ENCODE data around the gene EFCAB8. TPM values are rescaled to one million over a fixed set of nuclear protein-coding genes. Genes with fewer than 3 reads are reported as not detected.
A peak's percentile ranks its signal among the peaks of the same experiment; 100 is the strongest.

The EFCAB8 gene
- total RNA-seq (2014; rRNA removed) (not detected in 2 replicates), Bru-seq, nascent RNA (percentile 32 among the genes with signal in this experiment), BruChase-seq, experiment 1, labeled RNA remaining after a 6-hour chase (percentile 30 among the genes with signal in this experiment), BruChase-seq, experiment 2, labeled RNA remaining after a 2-hour chase (percentile 31 among the genes with signal in this experiment)
- long read RNA-seq, result 0 reads

GRCh38 chr20:32858701-32859372 is at the start of gene EFCAB8:
Gene EFCAB8, plus strand, starts transcription at chr20:32858923. Its CDS starts 4,870 bp downstream, at chr20:32863793.
- no peaks in the 10 kb centered on the region for H3F3A ChIP-seq (ENCODE audit: low read length, unreplicated experiment)
- no peak for ATAC-seq
- no peaks in the 10 kb centered on the region for H3K27me3 ChIP-seq (ENCODE audit: low read length)
- no peaks in the 10 kb centered on the region for H4K20me1 ChIP-seq (ENCODE audit: low read length)
- no peak within 1 kb of the TSS for H3K9ac ChIP-seq (ENCODE audit: low read length)
- no peaks in the 10 kb centered on the region for H3K36me3 ChIP-seq (ENCODE audit: low read depth, low read length)
- POLR2A ChIA-PET (ENCODE audit: unreplicated experiment), result interaction anchor here (0.5 kb wide), 1 partner anchor 13 kb away, joined by 3 read pairs; no protein-coding TSS in a partner anchor
- DNase-seq, result no peak
- no peaks in the 10 kb centered on the region for H3K4me1 ChIP-seq (ENCODE audit: insufficient read depth, low read length)
- H3K4me2 ChIP-seq (ENCODE audit: low read length), result no peak within 1 kb of the TSS
- no peak within 1 kb of the TSS for H3K27ac ChIP-seq (ENCODE audit: low read length)
- H3K9me2 ChIP-seq (replicated peaks; ENCODE audit: low read length), result no peaks in the 10 kb centered on the region
- no TSS peak for BruUV-seq (replicated peaks)
- H3K9me3 ChIP-seq (ENCODE audit: low read length), result no peaks in the 10 kb centered on the region
- intact Hi-C loops (cut with micrococcal nuclease), result no loop called here
- CTCF ChIA-PET, result no interaction called here
- TF ChIP-seq CTCF (conservative IDR thresholded peaks at IDR 0.05; ENCODE audit: low read depth, low read length) (no peak), EZH2phosphoT487 (IDR thresholded peaks at IDR 0.05; ENCODE audit: borderline replicate concordance, low read length) (no peak), EZH2 (IDR thresholded peaks at IDR 0.05; ENCODE audit: low read length, unreplicated experiment) (no peak)
- H3K4me3 ChIP-seq (ENCODE audit: low read length), result no peak within 1 kb of the TSS
- no peak within 1 kb of the TSS for H2AFZ ChIP-seq (ENCODE audit: low read length)
- no peaks in the 10 kb centered on the region for H3K79me2 ChIP-seq (ENCODE audit: low read length)

GRCh38 chr20:32809907-32810306 is 48.8 kb upstream of the EFCAB8 start:
- H3K27ac ChIP-seq (ENCODE audit: low read length), result no peak overlapping the region
- DNase-seq (no peak), ATAC-seq (no peak)
- no peak overlapping the region for H2AFZ ChIP-seq (ENCODE audit: low read length)
- H3K9ac ChIP-seq (ENCODE audit: low read length), result no peak overlapping the region
- CTCF ChIA-PET, result no interaction called here
- H3K4me1 ChIP-seq (ENCODE audit: insufficient read depth, low read length), result no peaks in the 10 kb centered on the region
- H3K9me3 ChIP-seq (ENCODE audit: low read length), result no peaks in the 10 kb centered on the region
- POLR2A ChIA-PET (ENCODE audit: unreplicated experiment), result no interaction called here
- no peaks in the 10 kb centered on the region for H4K20me1 ChIP-seq (ENCODE audit: low read length)
- H3K79me2 ChIP-seq (ENCODE audit: low read length), result no peaks in the 10 kb centered on the region
- no peak overlapping the region for H3K4me3 ChIP-seq (ENCODE audit: low read length)
- H3K4me2 ChIP-seq (ENCODE audit: low read length), result no peak overlapping the region
- H3K36me3 ChIP-seq (ENCODE audit: low read depth, low read length), result no peaks in the 10 kb centered on the region
- H3K27me3 ChIP-seq (ENCODE audit: low read length), result no peaks in the 10 kb centered on the region
- TF ChIP-seq CTCF (conservative IDR thresholded peaks at IDR 0.05; ENCODE audit: low read depth, low read length), result no peak
- no peak for TF ChIP-seq EZH2phosphoT487 (IDR thresholded peaks at IDR 0.05; ENCODE audit: borderline replicate concordance, low read length)
- no peak for TF ChIP-seq EZH2 (IDR thresholded peaks at IDR 0.05; ENCODE audit: low read length, unreplicated experiment)
- H3F3A ChIP-seq (ENCODE audit: low read length, unreplicated experiment), result no peaks in the 10 kb centered on the region
- intact Hi-C loops (cut with micrococcal nuclease), result no loop called here
- H3K9me2 ChIP-seq (replicated peaks; ENCODE audit: low read length), result no peaks in the 10 kb centered on the region
- BruUV-seq (replicated peaks), result no TSS peak

- H3K27ac ChIP-seq (ENCODE audit: low read length), result no peak overlapping the region
- no peaks in the 10 kb centered on the region for H3K9me3 ChIP-seq (ENCODE audit: low read length)
- no TSS peak for BruUV-seq (replicated peaks)
- no peak overlapping the region for H3K4me2 ChIP-seq (ENCODE audit: low read length)
- no peak overlapping the region for H3K9ac ChIP-seq (ENCODE audit: low read length)
- H2AFZ ChIP-seq (ENCODE audit: low read length), result no peak overlapping the region
- DNase-seq (no peak), ATAC-seq (no peak)
- no peaks in the 10 kb centered on the region for H3K4me1 ChIP-seq (ENCODE audit: insufficient read depth, low read length)
- H3K4me3 ChIP-seq (ENCODE audit: low read length), result no peak overlapping the region
- POLR2A ChIA-PET (ENCODE audit: unreplicated experiment), result no interaction called here
- TF ChIP-seq CTCF (conservative IDR thresholded peaks at IDR 0.05; ENCODE audit: low read depth, low read length) (no peak), EZH2phosphoT487 (IDR thresholded peaks at IDR 0.05; ENCODE audit: borderline replicate concordance, low read length) (no peak), EZH2 (IDR thresholded peaks at IDR 0.05; ENCODE audit: low read length, unreplicated experiment) (no peak)
- CTCF ChIA-PET, result no interaction called here
- H3F3A ChIP-seq (ENCODE audit: low read length, unreplicated experiment), result no peaks in the 10 kb centered on the region
- H3K79me2 ChIP-seq (ENCODE audit: low read length), result no peaks in the 10 kb centered on the region
- no peaks in the 10 kb centered on the region for H3K27me3 ChIP-seq (ENCODE audit: low read length)
- H4K20me1 ChIP-seq (ENCODE audit: low read length), result no peaks in the 10 kb centered on the region
- H3K36me3 ChIP-seq (ENCODE audit: low read depth, low read length), result no peaks in the 10 kb centered on the region
- intact Hi-C loops (cut with micrococcal nuclease), result no loop called here
- H3K9me2 ChIP-seq (replicated peaks; ENCODE audit: low read length), result no peaks in the 10 kb centered on the region
Observed at GRCh38 chr20:32810941-32811340, 47.8 kb upstream of the EFCAB8 start.
